Stimulated activated CD4-positive, alpha-beta T cell treated with anti-CD3 and anti-CD28 coated beads, TNF-alpha, amount 100 ng/mL, for 4 hours (primary cell): Measurements from ENCODE around the gene LGALS13.
"Not testable (repeated sequence)": the region's sequence is repeated elsewhere in the genome, so short reads cannot be mapped to it uniquely, and the experiment has no call there.

Experiments used
- DNase-seq, 3 experiments: peaks; one replicate each; pipeline ENCODE4 v3.0.0-alpha.2; 2020; ENCODE audit warnings: low read depth in 3 of 3

Gene LGALS13

GRCh38 chr19:39617745-39618144, 15.4 kb downstream of the LGALS13 start:
- no peak for DNase-seq

GRCh38 chr19:39623946-39624345, 21.6 kb downstream of the LGALS13 start:
- DNase-seq: no peak

- DNase-seq: not testable (repeated sequence)
Measured at GRCh38 chr19:39627631-39628030, 25.3 kb downstream of the LGALS13 start.

- no peak for DNase-seq
Measured at GRCh38 chr19:39631178-39631577, 28.9 kb downstream of the LGALS13 start.

- DNase-seq: no peak
Measured at GRCh38 chr19:39631626-39632025, 29.3 kb downstream of the LGALS13 start.

- no peak for DNase-seq
Measured at GRCh38 chr19:39637891-39638290, 35.6 kb downstream of the LGALS13 start.

- no peak for DNase-seq
Measured at GRCh38 chr19:39641773-39642172, 39.4 kb downstream of the LGALS13 start.

GRCh38 chr19:39643591-39643990, 41.3 kb downstream of the LGALS13 start:
- DNase-seq: no peak

GRCh38 chr19:39645800-39646411, 43.6 kb downstream of the LGALS13 start:
- no peak for DNase-seq

GRCh38 chr19:39647918-39648317, 45.6 kb downstream of the LGALS13 start:
- no peak for DNase-seq

GRCh38 chr19:39655613-39656012, 53.3 kb downstream of the LGALS13 start, which contains the start of gene LGALS16:
Gene LGALS16, plus strand, starts transcription at chr19:39655913. Its CDS starts 49 bp downstream, at chr19:39655962.
- no peak for DNase-seq
